ENCODE results near the gene EIF5A.

GRCh38 chr17:7313890-7314718 is 6.7 kb downstream of the EIF5A start:
- TF ChIP-seq GATA2 (IDR thresholded peaks at IDR 0.05; ENCODE audit: low read depth, low read length) (no peak), GATA3 (IDR thresholded peaks at IDR 0.05; ENCODE audit: low read depth, low read length) (no peak)
